GM19035 (cell line): Measurements from ENCODE around the gene HOXB5.

Source experiments
- ATAC-seq: cut with Tn5 transposase; IDR thresholded peaks from one replicate; pipeline ENCODE4 v1.9.1; 2021; ENCODE audit not compliant: unreplicated experiment

The HOXB5 gene

GRCh38 chr17:48592057-48592514 is 1.5 kb downstream of the HOXB5 start:
- no peak for ATAC-seq

DNA sequence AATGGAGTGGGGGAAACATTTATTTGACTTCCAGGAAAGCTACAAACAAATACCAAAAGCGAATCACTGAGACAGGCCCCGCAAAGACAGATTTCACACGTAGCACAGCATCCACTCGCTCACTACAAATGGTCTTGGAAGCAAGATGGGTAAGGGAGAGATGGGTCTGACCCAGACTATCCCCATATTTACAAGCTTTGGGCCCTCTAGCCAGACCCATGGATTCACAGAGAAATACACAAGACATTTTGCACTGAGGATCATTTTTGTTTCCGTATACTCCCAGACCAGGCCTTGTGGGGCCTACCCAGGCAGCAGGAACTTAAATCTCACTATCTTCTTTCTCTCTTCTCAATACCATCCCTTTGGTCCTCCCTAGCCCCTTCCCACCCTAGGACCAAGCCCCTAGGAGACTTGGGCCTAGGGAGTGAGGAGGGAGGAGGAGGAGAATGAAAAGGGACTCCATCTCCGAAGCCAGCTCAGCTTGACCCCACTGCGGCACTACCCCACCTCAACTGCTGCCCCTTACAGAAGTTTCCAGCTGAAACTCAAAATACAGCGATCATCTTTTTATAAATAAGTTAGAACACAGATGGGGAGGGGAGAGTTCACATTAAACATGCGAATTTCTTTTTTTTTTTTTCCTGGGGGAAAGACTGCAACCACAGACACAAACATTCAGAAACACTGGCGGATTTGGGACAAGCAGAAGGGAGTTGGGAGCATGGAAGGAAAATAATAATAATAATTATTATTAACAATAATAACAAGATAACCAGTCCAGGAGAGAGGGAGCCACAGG is 2.1 kb downstream of the HOXB5 start:
- ATAC-seq, result no peak

DNA sequence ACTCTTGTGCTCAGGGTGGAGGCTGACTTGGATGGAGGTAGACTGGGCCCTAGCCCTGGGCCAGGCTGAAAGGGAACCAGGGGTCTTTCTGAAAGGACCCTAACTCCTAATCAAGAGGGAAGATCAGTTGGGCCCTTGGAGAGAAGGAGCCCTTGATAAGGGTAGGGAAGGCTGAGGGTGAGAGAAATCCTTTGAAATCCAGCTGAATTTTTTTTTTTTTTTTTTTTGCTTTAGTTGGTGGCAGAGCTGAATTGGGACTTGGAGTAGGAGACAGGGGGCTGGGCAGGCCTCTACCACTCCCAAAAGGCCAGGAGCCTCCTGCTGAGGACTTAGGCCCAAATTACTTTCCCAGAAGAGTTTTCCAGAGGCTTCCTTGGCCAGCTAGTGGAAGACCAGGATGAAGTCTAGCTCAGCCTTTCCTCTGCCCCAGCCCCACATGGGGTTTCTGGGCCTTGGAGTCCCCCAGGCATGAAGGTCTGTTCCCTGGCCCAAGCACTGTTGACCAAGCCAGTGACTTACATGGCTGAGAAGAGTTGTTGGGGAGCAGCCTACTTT is 2.9 kb downstream of the HOXB5 start:
- no peak for ATAC-seq

DNA sequence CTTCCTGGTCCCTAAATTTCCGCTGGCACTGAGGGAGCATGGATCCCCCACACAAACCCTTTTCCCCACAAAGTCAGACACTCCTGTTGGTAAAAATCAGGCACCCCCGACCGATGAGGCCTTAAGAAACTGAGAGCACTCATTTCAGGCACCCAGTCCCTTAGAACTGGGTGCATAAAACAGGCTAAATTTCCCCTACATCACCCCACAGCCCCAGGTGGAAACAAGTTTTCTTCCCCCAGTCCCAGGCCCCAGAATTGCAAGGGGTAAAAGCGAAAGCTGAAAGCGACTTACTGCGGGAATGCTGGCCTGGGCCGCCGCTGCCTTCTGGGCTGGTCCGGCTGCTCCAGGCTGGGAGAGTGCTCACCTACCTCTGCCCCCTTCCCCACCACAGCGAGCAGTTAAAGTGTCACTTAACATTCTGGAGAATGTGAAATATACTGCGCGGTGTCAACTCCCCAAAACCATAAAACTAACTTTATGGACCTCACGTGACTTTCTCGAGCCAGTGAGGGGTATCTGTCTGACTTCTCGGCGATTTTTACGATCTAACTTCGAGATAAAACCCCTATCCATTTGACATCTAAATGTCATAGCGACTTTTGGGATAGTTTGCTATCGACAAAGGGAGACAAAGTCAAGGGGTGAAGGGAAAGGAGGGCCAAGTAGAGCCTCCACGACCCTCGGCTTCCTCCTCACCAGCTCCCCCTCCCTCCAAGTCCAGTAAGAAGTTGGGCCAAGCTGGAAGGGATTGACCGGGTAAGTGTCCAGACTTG is 3.6 kb downstream of the HOXB5 start, which contains the start of gene HOXB3:
HOXB3 (minus strand) TSS at position 411 of the 776 bp plus-strand sequence. CDS start 37,767 bp downstream, outside the sequence.
- ATAC-seq, result no peak

DNA sequence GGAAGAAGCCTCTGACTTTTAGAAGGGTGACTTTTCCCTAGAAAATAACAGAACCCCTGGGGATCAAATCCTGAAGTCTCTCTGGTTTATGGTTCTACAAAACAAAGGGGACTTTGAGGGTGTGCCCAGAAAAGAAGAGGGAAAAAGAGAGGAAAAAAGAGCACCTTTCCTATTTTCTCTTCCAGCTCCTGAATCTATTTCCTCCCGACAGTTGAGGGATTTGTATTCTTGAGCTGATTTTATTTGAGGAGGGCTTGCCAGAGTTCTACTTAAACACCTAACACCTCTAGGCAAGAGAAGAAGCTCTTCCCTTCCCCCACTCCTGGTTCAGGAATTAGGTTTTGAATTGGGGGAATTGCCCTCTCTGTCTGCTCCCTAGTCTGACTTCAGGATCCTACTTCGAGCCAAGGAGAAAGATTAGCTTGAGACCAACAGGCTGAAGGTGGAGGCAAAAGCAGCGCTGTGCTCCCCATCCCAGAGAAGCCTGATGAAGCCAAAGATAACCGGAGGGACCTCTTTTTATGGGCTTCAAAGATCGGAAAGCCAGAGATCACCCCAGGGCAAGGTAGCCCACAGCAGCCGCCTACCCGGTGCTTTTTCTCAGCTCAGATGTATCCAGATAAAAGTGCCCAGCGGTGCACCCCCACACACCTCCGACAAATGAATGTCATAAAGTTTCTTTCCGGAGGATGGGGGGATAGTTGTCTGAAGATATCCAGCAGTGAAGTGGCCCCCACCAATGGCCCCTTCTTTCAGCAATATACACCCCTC is 4.3 kb downstream of the HOXB5 start:
- ATAC-seq, result no peak

DNA sequence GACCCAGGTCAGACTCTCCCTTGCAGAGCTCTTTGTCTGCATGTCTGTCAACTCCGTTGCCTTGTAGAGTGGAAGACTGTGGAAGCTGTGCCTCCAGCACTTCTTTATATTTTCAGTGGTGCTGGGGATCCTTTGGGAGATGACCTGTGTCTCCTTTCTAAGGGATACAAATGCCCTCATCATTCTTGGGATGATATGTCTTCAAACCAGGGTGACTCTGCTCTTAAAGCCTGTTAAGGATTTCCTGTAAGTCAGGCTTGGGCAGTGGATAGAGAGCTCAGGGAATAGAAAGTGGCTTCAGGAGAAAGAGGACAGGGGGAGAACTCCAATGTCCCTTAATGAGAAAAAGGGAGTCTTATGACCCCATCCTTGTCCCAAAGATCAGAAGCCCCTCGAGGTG is 5.1 kb downstream of the HOXB5 start:
- no peak for ATAC-seq

DNA sequence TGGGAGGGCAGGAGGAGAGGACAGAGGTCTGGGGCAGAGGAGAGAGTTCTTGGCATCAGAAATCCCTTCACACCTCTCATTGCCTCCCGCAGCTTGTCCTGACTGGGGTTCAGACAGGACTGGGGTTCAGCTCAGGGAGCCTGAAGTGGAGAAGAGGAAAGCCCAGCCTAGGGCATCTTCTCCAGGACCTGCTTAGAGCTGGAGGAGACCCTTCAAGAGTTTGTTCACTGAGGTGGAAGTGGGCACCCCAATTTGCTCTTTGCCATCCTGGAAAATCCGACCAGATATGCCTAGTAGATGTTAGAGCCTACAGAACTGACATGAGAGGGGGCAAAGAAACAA is 5.5 kb downstream of the HOXB5 start:
- ATAC-seq, result no peak

DNA sequence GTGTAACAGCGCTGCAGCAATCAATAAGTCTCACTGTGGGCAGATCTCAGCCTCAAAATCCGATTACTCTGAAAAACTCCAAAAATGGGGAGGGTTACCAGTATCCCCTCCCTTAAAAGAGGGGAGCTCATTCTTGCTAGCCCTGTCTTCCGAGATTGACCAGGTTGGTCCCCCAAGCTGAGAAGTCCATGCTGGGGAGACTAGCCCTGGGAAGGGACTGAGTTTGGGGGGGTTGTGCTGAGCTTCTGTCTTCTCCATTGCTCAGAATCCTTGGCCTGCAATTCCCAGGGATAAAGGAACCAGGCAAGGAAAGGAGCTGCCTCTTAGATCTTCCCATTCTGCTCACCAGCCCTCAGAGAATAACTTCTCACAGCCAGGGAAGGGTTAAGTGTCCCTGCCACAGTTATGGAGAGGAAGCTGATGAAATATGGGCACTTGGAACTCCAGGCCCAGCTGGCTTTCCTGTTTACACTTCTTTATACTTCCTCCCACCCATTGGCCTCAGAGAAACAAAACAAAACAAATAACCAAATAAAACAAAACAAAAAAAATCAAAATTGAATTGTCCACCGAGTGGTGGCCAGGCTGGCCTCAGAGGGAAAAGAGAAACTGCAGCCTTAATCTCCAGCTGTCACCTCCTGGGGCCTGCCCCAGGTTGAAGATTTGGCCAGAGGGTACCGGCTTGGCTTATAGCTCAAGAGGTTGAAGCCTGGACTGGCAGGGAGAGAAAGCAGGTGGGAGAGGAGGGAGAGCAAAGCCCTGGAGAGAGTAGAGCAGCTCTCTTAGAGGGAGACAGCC is 6.1 kb downstream of the HOXB5 start:
- no peak for ATAC-seq

GRCh38 chr17:48586355-48587258 is 7.0 kb downstream of the HOXB5 start:
- no peak for ATAC-seq

- ATAC-seq, result no peak
Observed at GRCh38 chr17:48584223-48584741, 9.3 kb downstream of the HOXB5 start.

DNA sequence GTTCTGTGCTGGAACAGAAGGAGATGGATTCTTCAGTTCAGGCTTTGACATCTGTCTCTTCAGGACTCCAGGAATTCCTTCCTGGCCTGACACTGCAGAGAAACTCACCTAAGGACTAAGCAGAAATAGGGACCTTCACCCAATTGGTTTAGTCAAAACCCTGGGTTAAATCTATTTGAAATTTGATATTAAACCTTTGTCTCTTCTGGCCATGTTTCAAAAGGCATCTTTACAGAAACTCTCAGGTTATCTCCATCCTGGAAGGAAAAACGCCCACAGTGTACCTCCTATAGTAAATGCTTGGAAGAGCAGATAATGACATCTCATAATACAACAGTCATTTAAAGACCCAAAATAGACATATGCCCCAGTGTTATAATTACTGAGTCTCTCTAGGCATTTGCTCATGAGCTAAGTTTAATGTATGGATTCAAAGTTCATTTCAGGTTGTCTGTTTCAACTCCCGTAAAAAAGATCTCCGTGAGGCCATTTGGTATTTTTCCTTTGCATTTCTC is 9.8 kb downstream of the HOXB5 start:
- no peak for ATAC-seq

GRCh38 chr17:48582750-48583069 is 10.9 kb downstream of the HOXB5 start:
- ATAC-seq, result no peak

DNA sequence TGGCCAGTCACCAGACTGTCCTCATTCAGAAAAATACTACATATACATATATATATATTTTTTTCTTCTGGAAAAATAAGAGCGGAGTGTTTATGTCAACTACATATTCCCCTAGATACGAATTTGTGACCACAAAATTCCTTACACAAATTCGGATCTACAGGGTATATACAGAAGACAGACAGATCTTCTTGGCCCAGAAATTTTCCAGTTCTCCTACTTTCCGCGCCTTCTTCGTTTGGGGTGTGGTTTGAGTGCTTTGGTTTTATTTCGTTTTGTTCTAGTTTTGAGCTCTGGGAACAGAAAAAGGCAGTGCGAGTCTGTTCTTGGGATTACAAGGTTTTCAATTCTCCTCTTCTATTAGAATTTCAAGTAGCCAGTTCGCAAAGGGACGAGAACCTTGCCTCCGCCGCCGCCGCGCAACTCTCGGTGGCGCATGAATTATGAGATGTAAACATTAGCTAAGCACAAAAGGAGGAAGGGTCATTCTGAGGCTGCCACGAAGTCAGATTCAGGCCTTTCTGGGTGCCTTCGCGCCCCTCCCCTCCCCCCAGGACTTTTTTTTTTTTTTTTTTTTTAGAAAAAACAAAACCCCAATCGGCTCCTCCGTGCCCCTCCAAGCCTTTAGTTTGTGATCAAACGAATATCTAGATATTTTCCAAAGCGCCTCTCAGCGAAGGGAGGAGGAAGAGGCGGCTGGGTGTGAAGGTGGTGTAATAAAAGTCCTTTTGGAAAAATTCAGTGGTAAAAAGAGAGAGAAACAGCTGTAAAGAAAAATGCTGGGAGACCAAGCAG is 13.6 kb downstream of the HOXB5 start:
- no peak for ATAC-seq

DNA sequence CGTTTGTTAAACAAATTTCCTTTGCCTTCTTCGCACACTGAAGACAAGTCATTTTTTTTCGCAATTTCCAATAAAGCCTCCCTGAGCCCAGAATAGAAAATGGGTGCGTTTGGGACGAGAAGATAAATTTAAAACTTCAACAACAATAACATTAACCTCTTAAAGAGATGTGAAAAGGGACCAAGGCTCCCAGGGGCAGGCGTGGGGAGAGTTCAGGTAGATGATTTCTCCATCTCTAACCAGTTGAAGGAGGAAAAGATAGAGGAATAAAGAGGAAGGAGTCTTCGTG is 14.2 kb downstream of the HOXB5 start:
- no peak for ATAC-seq

DNA sequence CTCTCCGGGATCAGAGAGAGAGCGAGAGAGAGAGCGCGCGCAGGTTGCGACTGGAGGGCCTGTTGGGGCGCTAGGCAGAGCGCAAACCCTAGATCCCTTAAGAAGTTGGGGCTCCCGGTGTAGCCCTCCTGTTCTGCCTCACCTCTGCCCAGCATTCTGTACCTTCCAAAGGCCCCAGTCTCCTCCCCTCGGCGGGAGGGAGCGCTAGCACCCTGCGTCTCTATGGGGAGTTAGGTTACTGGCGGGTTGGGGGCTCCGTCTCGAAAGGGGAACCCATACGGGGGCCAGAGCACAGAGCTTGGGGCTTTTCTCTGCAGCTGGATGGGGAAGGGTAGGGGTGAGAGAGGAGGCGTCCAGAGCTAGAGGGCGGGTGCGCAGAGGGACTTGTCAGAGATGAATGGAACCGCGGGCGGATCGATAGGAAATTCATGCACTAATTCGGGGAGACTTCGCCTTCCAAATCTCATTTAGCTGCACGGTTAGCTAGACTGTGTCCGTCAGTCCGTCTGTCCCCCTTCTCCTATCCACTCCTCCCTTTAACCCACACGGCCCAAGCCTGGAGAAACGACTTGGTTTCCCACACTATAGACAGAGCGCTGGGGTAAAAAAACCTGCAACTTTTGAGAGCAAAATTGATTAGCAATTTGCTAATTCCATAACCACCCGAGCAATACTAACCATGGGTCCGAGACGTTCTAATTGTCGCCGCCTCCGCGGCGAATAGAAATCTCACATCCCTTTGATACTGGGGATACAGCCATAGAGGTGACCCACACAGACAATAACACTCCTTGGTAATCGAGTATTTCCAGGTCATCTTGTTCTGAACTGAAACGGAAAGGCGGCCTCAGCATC is 14.7 kb downstream of the HOXB5 start:
- peak; percentile 34 for ATAC-seq

DNA sequence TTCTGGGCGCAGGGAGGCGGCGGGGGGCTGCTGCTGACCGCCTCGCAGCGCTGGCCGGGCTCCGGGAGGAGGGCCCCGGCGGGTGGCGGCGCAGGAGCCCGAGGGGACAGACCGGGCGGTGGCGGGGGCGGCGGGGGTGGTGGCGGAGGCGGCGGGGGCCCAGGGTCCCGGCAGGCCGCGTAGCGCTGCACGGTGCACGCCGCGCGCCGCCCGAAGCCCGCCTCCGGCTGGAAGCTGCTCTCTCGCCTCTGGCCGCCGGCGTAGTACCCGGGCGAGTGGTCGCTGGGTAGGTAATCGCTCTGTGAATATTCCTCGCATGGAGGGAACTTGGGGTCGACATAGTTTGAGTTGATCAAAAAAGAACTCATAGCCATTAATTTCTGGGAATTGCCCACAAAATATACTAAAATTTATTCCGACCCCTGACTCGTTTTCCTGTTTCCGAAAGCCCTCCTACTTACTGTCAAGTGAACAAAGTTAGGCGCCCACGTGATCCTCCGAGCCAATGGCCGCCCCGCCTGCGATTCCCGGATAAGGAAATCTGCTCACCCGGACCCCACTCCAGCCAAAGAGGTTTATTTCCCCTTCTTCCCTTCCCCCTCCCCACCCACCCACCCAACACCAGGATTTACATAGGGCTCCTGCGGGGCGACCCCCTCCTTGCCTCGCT is 15.5 kb downstream of the HOXB5 start, which contains the start of gene HOXB4:
HOXB4 (minus strand) TSS at position 405 of the 670 bp plus-strand sequence; CDS start at position 374, 31 bp downstream.
- peak; percentile 70 for ATAC-seq
